Thyroid gland (tissue), 4 donors: ENCODE measurements around the gene NLE1.

Experiments used
- CTCF ChIP-seq, 6 experiments: fragments of 200-600 bp in 3 of 6; fragments of 450-650 bp in 3 of 6; sonication (generic) in 3 of 6; IDR thresholded peaks; one replicate each; pipeline ENCODE4 v1.5.1; 2016 to 2019; ENCODE audit warnings: antibody characterized with exemption in 6 of 6, mild to moderate bottlenecking in 2 of 6, inconsistent platforms in 1 of 6, moderate library complexity in 1 of 6
- POLR2A ChIP-seq, 2 donors: fragments of 450-650 bp; IDR thresholded peaks; one replicate each; pipeline ENCODE4 v1.6.1; 2017; ENCODE audit warnings: antibody characterized with exemption in 2 of 2, mild to moderate bottlenecking in 2 of 2, moderate library complexity in 1 of 2

- TF ChIP-seq CTCF (IDR thresholded peaks at IDR 0.05) (no peak), POLR2A (IDR thresholded peaks at IDR 0.05) (no peak)
Measured at GRCh38 chr17:35132816-35133550, 9.1 kb downstream of the NLE1 start.
